Omental fat pad (tissue), 4 donors: ENCODE results near the gene ZNF182. TPM values are rescaled to one million over a fixed set of nuclear protein-coding genes. Genes with fewer than 3 reads are reported as not detected.
A peak's percentile ranks its signal among the peaks of the same experiment; 100 is the strongest.
"Not testable (repeated sequence)": the region's sequence is repeated elsewhere in the genome, so short reads cannot be mapped to it uniquely, and the experiment has no call there.

Source experiments
- ATAC-seq: fragments of 150-250 bp; one replicate; pipeline ENCODE4 v1.9.1; 2016; ENCODE audit warnings: mild to moderate bottlenecking, moderate library complexity; ENCODE audit not compliant: low FRiP score
- DNase-seq: peaks from one replicate; pipeline ENCODE4 v3.0.0-alpha.2; 2019; ENCODE audit warnings: low spot score
- total RNA-seq, 4 donors: library from RNA; depleted of rRNA; stranded (reverse); fragments of >200 nt; gene quantifications; one replicate each; pipeline ENCODE4 v1.1.0, GENCODE V29; 2016
- TF ChIP-seq, protein P1 (sequence below), 3 donors: fragments of 450-650 bp; IDR thresholded peaks; one replicate each; pipeline ENCODE4 v1.5.1; 2016 to 2017; ENCODE audit warnings: antibody characterized with exemption in 3 of 3, mild to moderate bottlenecking in 3 of 3, moderate library complexity in 2 of 3

Gene ZNF182
- total RNA-seq, result 1 to 10 TPM; 2.5 to 7.6 (median 3.5) TPM

DNA sequence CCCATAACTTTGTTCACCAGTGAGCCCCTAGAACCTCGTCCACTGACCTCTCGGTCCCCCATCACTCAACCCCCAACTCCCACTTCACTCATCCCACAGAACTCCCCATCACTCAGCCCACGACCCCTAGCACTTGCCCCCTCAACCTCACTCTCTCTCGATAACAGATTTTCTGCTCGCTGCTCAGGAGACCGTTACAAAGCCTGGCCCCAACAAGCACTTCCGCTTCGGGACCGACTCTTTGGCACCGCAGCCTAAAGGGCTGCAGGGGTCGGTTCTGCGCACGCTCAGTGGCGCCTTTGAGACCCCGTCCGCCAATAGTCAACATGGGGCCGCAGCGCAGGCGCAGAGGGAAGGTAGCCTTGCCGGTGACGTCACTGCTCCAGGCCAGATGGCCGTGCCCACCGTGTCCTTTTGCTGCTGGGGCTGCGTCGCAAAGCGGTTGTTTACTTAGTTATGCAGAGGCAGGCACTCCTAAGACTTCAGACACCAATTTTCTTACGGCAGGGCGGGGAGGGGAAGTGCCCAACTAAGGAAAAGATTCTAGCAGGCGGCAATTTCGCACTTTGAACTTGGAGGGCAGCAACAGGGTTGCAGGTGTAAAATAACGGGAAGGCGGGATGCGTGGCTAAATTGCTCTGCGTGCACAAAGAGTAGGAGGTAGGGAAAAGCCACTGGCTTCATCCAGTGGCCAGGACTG, at the start of gene ZNF182:
Gene ZNF182 (minus strand): TSS at position 232 of the 700 bp plus-strand sequence. CDS start 1,380 bp downstream, outside the sequence.
- peak; percentile 88 for DNase-seq
- TF ChIP-seq, protein P1, sequence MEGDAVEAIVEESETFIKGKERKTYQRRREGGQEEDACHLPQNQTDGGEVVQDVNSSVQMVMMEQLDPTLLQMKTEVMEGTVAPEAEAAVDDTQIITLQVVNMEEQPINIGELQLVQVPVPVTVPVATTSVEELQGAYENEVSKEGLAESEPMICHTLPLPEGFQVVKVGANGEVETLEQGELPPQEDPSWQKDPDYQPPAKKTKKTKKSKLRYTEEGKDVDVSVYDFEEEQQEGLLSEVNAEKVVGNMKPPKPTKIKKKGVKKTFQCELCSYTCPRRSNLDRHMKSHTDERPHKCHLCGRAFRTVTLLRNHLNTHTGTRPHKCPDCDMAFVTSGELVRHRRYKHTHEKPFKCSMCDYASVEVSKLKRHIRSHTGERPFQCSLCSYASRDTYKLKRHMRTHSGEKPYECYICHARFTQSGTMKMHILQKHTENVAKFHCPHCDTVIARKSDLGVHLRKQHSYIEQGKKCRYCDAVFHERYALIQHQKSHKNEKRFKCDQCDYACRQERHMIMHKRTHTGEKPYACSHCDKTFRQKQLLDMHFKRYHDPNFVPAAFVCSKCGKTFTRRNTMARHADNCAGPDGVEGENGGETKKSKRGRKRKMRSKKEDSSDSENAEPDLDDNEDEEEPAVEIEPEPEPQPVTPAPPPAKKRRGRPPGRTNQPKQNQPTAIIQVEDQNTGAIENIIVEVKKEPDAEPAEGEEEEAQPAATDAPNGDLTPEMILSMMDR (IDR thresholded peaks at IDR 0.05), result no peak
- peak; percentile 95 for ATAC-seq

- TF ChIP-seq, protein P1 (IDR thresholded peaks at IDR 0.05), result no peak
- DNase-seq (no peak), ATAC-seq (no peak)
These were observed 43.1 kb upstream of the ZNF182 start for GRCh38 chrX:48046846-48047245.

- ATAC-seq (peak; percentile 80), DNase-seq (no peak)
- TF ChIP-seq, protein P1 (IDR thresholded peaks at IDR 0.05), result no peak
These were observed 41.9 kb upstream of the ZNF182 start for GRCh38 chrX:48045410-48046311.

DNA sequence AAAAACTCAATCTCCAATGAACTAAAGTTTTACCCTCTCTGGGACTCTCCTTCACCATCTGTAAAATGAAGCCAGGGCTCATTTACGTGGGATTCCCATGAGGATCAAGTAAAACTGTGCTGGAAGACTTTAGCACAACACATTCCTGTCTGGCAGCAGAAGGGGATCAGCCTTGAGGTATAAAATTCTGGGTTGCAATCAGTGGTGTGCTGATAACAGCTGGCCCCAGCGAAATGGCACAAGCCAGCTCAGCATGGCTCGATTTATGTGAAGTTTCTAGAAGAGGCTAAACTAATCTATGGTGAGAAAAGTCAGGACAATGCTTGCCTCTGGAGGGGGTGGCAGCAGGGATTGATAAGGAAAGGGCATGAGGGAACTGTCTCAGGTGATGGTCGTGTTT, 39.3 kb upstream of the ZNF182 start:
- DNase-seq (no peak), ATAC-seq (no peak)
- TF ChIP-seq, protein P1 (IDR thresholded peaks at IDR 0.05), result no peak

DNA sequence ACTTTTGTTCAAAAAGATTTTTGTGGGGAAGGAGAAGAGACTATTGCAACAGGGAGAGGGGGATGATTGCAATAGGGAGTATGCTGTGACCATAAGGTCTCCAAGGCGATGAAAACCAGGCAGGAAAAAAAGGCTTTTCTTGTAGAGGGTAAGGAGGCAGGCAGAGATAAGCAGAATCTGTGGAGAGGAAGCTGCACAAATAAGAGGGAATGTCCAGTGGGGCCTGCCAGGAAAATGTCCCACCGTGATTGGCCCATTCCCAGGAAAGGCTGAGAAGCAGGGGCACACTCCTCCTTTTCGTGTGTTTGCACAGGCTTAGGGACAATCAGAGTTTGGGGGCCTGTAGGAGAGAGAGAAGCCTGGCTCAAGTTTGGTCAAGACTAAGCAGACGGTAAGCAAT, 32.1 kb upstream of the ZNF182 start:
- ATAC-seq (no peak), DNase-seq (no peak)
- TF ChIP-seq, protein P1 (IDR thresholded peaks at IDR 0.05), result no peak

- not testable (repeated sequence) for DNase-seq, ATAC-seq
These were observed 26.9 kb upstream of the ZNF182 start for GRCh38 chrX:48030641-48031173.

DNA sequence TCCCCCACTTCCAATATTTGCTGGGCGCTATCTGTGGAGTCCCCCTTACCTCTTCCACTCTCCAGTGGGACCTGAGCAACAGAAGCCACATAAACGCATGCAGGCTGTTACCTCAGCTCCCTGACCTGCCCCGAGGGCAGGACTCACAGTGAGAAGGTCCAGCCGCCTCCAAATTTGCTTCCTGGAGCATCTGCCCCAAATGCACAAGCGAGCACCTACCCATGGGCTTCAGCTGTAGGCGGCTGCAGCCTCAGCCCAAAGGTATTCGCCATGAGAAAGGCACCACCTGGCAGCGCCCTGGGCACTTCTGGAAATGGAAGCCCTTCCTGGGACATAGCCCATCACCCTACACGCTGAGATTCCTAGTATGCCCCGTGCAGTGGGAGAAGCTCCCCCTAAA, 26.4 kb upstream of the ZNF182 start:
- DNase-seq (no peak), ATAC-seq (no peak)
- TF ChIP-seq, protein P1 (IDR thresholded peaks at IDR 0.05), result no peak
